GM21367 (cell line): ENCODE measurements around the gene TMEM59.
"Not testable (repeated sequence)": the region's sequence is repeated elsewhere in the genome, so short reads cannot be mapped to it uniquely, and the experiment has no call there.

Experiments used
- ATAC-seq: cut with Tn5 transposase; IDR thresholded peaks from one replicate; pipeline ENCODE4 v1.9.1; 2021; ENCODE audit not compliant: unreplicated experiment

Gene TMEM59

GRCh38 chr1:54052934-54053744 lies at the start of gene TMEM59, which contains the start of gene TCEANC2:
TSS of gene TMEM59 (minus strand) at chr1:54053204. CDS start at chr1:54053188, 16 bp downstream.
TSS of gene TCEANC2 (plus strand) at chr1:54053608. CDS start at chr1:54054423, 815 bp downstream.
- ATAC-seq: peak; percentile 88

GRCh38 chr1:54100500-54100899 lies 47.5 kb upstream of the TMEM59 start:
- no peak for ATAC-seq

GRCh38 chr1:54099061-54099610 lies 46.1 kb upstream of the TMEM59 start:
- ATAC-seq: no peak

- ATAC-seq: no peak
Measured at GRCh38 chr1:54096877-54097240, 43.9 kb upstream of the TMEM59 start.

GRCh38 chr1:54096227-54096876 lies 43.3 kb upstream of the TMEM59 start:
- ATAC-seq: no peak

GRCh38 chr1:54095546-54096226 lies 42.7 kb upstream of the TMEM59 start:
- ATAC-seq: no peak

GRCh38 chr1:54094730-54095105 lies 41.7 kb upstream of the TMEM59 start:
- ATAC-seq: not testable (repeated sequence)

- no peak for ATAC-seq
Measured at GRCh38 chr1:54094001-54094729, 41.2 kb upstream of the TMEM59 start.

- ATAC-seq: no peak
Measured at GRCh38 chr1:54091666-54092065, 38.7 kb upstream of the TMEM59 start.

GRCh38 chr1:54088385-54088784 lies 35.4 kb upstream of the TMEM59 start:
- ATAC-seq: no peak

GRCh38 chr1:54086754-54087153 lies 33.8 kb upstream of the TMEM59 start:
- ATAC-seq: no peak

- ATAC-seq: no peak
Measured at GRCh38 chr1:54084794-54085193, 31.8 kb upstream of the TMEM59 start.

- ATAC-seq: peak; percentile 87
Measured at GRCh38 chr1:54081306-54082270, 28.6 kb upstream of the TMEM59 start.

- ATAC-seq: no peak
Measured at GRCh38 chr1:54080598-54081049, 27.6 kb upstream of the TMEM59 start.

GRCh38 chr1:54077359-54077758 lies 24.4 kb upstream of the TMEM59 start:
- ATAC-seq: no peak

GRCh38 chr1:54070171-54070837 lies 17.3 kb upstream of the TMEM59 start:
- no peak for ATAC-seq

- ATAC-seq: no peak
Measured at GRCh38 chr1:54069791-54070170, 16.8 kb upstream of the TMEM59 start.

- no peak for ATAC-seq
Measured at GRCh38 chr1:54064299-54064698, 11.3 kb upstream of the TMEM59 start.

- no peak for ATAC-seq
Measured at GRCh38 chr1:54054438-54054749, 1.4 kb upstream of the TMEM59 start.
